AG10803 (cell line): ENCODE data around the gene CRTC3.

Experiments used
- DNase-seq: peaks from one replicate; pipeline ENCODE4 v3.0.0; 2010; ENCODE audit warnings: low read depth
- H3K4me3 ChIP-seq: 2 replicates; pipeline ENCODE4 v1.5.1; 2011; ENCODE audit warnings: mild to moderate bottlenecking, low read length, control low read depth
- TF ChIP-seq, protein P1 (sequence below): conservative IDR thresholded peaks from 2 replicates; pipeline ENCODE4 v1.5.1; 2011; ENCODE audit warnings: mild to moderate bottlenecking, low read length, control low read depth, inconsistent platforms

Gene CRTC3

DNA sequence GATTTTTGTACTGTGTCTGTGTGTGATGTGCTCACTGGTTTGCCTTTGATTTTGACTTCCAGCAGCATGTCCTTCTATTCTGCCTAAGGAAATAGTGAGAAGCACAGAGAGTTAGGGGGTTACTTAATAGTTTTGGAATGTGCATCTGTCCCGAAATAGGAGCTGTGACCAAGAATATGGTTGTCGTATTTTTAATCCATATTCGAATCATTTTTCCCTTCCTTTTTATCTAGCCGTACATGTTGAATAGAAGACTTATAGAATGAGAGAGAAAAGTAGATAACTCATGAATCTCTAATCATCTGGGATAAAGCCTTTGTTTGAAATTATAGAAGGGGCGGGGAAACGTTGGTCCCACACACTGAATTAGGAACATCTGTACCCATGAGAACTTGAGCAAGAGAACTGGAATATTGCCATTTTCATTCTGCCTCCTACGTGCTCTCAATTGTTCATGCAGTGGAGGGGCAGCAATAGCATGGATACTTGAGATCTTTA, 23.6 kb downstream of the CRTC3 start:
- peak overlapping the region; percentile 3; the same call in 1 of the 2 replicates for H3K4me3 ChIP-seq

DNA sequence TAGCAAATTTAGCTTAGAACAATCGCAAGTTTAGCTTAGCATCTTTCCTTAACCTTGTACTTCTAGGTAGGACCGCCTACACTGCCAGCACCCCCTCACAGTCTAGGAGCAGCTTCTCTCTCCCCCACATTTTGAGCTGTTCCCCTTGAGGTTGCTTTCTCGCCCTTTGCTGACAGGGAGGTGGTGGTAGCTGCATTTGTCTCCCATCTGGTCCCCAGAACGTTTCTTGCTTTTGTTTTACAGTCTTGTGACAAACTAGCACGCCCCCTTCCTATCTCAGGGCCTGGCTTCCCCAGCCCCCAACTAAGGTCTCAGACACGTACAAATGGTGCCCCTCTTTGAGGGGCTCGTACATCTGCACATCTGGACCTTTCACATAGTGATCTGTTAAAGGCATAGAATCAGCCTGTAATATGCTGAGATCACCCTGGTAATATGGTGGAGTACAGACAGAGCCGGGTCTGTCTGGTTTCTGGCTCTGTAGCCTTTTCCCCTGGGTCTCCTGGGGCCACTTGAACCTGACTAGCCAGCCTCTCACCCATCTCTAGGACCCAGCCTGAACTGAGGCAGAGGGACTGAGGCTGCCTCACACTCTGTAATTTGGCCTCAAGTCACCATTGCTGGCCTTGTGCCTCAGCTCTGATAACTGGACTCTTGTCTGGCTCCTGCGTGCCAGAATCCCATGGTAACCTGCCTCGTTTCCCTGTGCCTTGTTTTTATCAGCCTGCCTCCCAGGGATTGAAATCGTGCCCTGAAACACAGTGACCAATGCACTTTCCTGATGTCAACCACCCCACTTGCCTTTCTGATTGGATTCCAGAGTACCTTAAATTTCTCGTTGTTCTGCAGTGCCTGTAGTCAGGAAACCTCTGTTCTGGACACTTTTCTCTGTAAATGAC, 27.7 kb downstream of the CRTC3 start:
- peak; percentile 75 for DNase-seq
- peak overlapping the region; percentile 11; the same call in 1 of the 2 replicates for H3K4me3 ChIP-seq
- TF ChIP-seq, protein P1, sequence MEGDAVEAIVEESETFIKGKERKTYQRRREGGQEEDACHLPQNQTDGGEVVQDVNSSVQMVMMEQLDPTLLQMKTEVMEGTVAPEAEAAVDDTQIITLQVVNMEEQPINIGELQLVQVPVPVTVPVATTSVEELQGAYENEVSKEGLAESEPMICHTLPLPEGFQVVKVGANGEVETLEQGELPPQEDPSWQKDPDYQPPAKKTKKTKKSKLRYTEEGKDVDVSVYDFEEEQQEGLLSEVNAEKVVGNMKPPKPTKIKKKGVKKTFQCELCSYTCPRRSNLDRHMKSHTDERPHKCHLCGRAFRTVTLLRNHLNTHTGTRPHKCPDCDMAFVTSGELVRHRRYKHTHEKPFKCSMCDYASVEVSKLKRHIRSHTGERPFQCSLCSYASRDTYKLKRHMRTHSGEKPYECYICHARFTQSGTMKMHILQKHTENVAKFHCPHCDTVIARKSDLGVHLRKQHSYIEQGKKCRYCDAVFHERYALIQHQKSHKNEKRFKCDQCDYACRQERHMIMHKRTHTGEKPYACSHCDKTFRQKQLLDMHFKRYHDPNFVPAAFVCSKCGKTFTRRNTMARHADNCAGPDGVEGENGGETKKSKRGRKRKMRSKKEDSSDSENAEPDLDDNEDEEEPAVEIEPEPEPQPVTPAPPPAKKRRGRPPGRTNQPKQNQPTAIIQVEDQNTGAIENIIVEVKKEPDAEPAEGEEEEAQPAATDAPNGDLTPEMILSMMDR = no peak

More for the DNA sequence above, 23.6 kb downstream of the CRTC3 start:
- TF ChIP-seq, protein P1 = no peak
- DNase-seq = peak; percentile 95

DNA sequence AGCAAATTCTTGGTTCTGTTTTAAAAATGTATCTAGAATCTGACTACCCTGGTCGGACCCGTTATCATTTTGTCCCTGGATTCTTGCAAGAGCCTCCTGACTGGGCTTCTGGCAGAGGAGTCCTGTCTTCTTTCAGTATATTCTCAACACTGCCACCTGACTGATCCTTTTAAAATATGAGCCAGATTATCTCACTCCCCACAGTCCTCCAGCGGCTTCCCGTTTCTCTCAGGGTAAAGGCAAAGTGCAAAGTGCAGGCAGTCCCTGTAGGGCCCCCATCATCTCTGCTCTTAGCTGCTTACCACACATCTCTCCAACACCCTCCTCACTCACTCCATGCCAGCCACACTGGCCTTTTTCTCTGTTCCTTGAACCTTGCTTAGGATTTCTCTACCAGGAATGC, 28.4 kb downstream of the CRTC3 start:
- TF ChIP-seq, protein P1 = peak; percentile 9; the same call in 1 of the 2 replicates
- DNase-seq = no peak
- no peak overlapping the region for H3K4me3 ChIP-seq

DNA sequence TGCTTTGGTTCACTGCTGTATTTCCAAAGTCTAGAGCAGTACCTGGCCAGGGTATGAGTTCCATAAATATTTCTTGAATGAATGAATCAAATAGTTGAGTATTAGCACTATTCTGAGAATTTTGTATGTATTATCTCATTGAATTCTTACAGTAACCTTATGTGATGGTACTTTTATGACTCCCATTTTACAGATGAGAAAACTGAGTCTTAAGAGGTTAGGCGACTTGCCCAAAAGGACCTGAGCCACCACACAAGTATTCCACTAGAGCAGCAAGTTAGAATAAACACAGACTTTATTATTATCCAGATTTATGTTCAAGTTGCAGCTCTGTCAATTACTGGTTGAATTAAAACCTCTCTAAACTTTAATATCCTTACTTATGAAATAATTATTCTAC, 29.4 kb downstream of the CRTC3 start:
- TF ChIP-seq, protein P1 = no peak
- no peak for DNase-seq
- H3K4me3 ChIP-seq = no peak overlapping the region

DNA sequence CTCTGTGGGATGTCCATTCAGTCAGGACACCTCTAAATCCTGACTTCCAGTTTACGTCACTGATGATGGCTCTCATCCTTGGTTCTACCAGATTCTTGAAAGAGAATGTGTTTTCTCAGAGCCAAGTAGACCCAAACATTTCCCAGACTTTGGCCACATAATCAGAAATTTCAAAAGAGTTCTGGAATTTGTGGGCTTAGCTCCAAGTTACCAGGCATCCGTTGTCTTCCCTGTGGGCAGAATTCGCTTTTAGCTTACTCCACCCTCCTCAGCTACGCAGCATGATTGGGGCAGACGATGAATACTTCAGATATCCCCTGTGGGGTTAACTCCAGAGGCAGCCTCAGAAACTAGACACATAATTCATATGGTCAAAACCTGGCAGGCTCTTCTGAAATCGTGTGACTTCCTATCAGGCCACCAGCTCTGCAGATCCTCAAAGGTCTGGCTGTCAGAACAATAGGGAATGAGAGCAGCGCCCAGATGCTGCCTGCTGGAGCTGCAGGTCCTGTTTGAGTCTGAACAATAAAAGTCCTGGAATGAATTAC, 30.6 kb downstream of the CRTC3 start:
- TF ChIP-seq, protein P1 = no peak
- H3K4me3 ChIP-seq = no peak overlapping the region
- DNase-seq = peak; percentile 99

DNA sequence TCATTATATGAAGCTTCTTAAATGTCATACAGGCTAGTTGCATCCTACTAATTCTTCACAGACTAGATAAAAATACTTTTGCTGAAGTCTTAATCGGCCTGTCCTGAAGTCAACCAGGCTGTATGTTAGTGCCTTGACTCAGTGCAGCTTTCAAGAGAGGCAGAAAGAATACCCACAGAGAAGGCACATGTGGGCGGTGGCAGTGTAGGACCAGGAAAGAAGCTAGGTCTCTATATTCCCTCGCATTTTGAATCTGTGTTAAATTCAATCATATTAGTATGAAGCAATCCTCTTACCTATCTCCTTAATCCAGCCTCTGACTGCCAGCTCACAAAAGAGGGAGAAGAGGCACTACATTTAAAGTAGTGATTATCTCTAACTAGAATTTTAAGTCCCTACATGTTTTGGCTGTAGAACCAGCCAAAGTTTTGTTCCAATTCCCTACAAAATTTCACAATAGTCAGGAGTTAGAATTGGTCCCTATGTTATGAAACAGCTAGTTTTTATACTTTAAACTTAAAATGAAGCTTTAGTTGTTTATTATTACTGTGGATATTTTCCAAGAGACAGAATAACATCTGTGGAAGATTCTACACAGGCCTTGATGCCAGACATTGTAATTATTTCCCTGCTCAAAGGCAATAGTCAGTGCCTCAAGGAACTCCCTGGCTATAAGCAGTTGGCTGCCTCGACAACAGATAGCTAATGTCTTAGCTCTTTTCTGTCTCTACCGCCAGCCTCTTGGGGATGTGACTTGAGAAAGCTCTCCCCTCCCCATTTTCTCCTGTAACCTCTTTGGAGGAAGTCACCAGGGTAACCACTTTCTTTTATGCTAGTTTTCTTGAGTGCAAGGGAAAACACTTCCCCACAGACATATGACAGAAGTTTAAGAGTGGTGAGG, 31.9 kb downstream of the CRTC3 start:
- TF ChIP-seq, protein P1 = no peak
- H3K4me3 ChIP-seq = no peak overlapping the region
- DNase-seq = peak; percentile 92
